OCI-LY7 (cell line): Measurements from ENCODE around the gene POMC. TPM values are rescaled to one million over a fixed set of nuclear protein-coding genes. Genes with fewer than 3 reads are reported as not detected.

Experiments
- BruUV-seq: library from RNA; stranded (reverse); fragments of 400-500 nt; replicated peaks from 2 replicates; lab custom pipeline; 2021; lab: Mats Ljungman, UMichigan
- CTCF ChIA-PET: fragments of 300-600 bp; sonication (Branson Sonifier 250); formaldehyde crosslinking; loops from one replicate; lab custom pipeline; 2022; ENCODE audit warnings: antibody characterized with exemption; ENCODE audit not compliant: unreplicated experiment; lab: Charles Lee
- POLR2A ChIA-PET: fragments of 300-600 bp; sonication (Branson Sonifier 250); formaldehyde crosslinking; loops from one replicate; lab custom pipeline; 2022; ENCODE audit warnings: antibody characterized with exemption; lab: Charles Lee
- DNase-seq: peaks from one replicate; pipeline ENCODE4 v3.0.0-alpha.2; 2015; ENCODE audit warnings: low spot score
- H2AFZ ChIP-seq: fragments of 200-600 bp; sonication (generic), shearing (Covaris generic); 2 replicates; pipeline ENCODE4 v1.6.1; 2014; ENCODE audit warnings: mild to moderate bottlenecking, antibody characterized with exemption, low read length, moderate library complexity
- H3K27ac ChIP-seq: fragments of 200-600 bp; sonication (generic); 2 replicates; pipeline ENCODE4 v1.5.1; 2014; ENCODE audit warnings: mixed run types, low read depth, mild to moderate bottlenecking, moderate library complexity, low read length, inconsistent platforms; ENCODE audit not compliant: poor library complexity, severe bottlenecking
- H3K36me3 ChIP-seq: fragments of 200-600 bp; sonication (generic); 2 replicates; pipeline ENCODE4 v1.6.1; 2014; ENCODE audit warnings: mild to moderate bottlenecking, antibody characterized with exemption, low read length, moderate library complexity, mixed read lengths; ENCODE audit not compliant: insufficient read depth
- H3K4me1 ChIP-seq: fragments of 200-600 bp; sonication (generic); 2 replicates; pipeline ENCODE4 v1.5.1; 2014; ENCODE audit warnings: mild to moderate bottlenecking, low read length; ENCODE audit not compliant: insufficient read depth, poor library complexity, severe bottlenecking
- H3K4me2 ChIP-seq: fragments of 200-600 bp; sonication (generic); 2 replicates; pipeline ENCODE4 v1.6.1; 2014; ENCODE audit warnings: mild to moderate bottlenecking, low read length
- H3K4me3 ChIP-seq: fragments of 200-600 bp; sonication (generic); 2 replicates; pipeline ENCODE4 v1.5.1; 2014; ENCODE audit warnings: mild to moderate bottlenecking, low read depth, low read length; ENCODE audit not compliant: poor library complexity, severe bottlenecking
- H3K79me2 ChIP-seq: fragments of 200-600 bp; sonication (generic); 2 replicates; pipeline ENCODE4 v1.6.1; 2016; ENCODE audit warnings: low read depth, mild to moderate bottlenecking, low read length, moderate library complexity, mixed read lengths; ENCODE audit not compliant: insufficient read depth
- H3K9me2 ChIP-seq: fragments of 200-600 bp; sonication (generic); 2 replicates; pipeline ENCODE4 v1.6.1; 2016; ENCODE audit warnings: mild to moderate bottlenecking, low read length, mixed read lengths; ENCODE audit not compliant: insufficient read depth
- H3K9me3 ChIP-seq: fragments of 200-600 bp; sonication (generic); 2 replicates; pipeline ENCODE4 v1.6.1; 2014; ENCODE audit warnings: mild to moderate bottlenecking, mixed run types, low read length, mixed read lengths
- H4K20me1 ChIP-seq: fragments of 200-600 bp; sonication (generic); 2 replicates; pipeline ENCODE4 v1.6.1; 2014; ENCODE audit warnings: mild to moderate bottlenecking, antibody characterized with exemption, low read length, moderate library complexity, mixed read lengths; ENCODE audit not compliant: insufficient read depth
- EZH2phosphoT487 ChIP-seq: fragments of 200-600 bp; sonication (generic); IDR thresholded peaks from 2 replicates; pipeline ENCODE4 v1.6.1; 2018; ENCODE audit warnings: low read depth, borderline replicate concordance, mild to moderate bottlenecking, mixed run types, antibody characterized with exemption, low read length, moderate library complexity, mixed read lengths
- intact Hi-C: fragments of 100-400 bp; cut with micrococcal nuclease; formaldehyde crosslinking; loops from one replicate; pipeline ENCODE4 v1.10.0; 2022; ENCODE audit not compliant: unreplicated experiment
- total RNA-seq, 2 experiments: library from RNA; depleted of rRNA in 1 of 2; stranded (reverse); fragments of >200 nt in 1 of 2; shearing (Covaris generic) in 1 of 2; gene quantifications; 2 replicates each; pipeline ENCODE4 v1.2.3, GENCODE V29; 2014 to 2022
- TF ChIP-seq, protein P1 (sequence below): fragments of 200-600 bp; sonication (generic); conservative IDR thresholded peaks from 2 replicates; pipeline ENCODE4 v1.5.1; 2014; ENCODE audit warnings: mild to moderate bottlenecking, antibody characterized with exemption, low read length, moderate library complexity, mixed read lengths

The POMC gene
- total RNA-seq, 2 experiments from 2014 or later, result not detected

DNA sequence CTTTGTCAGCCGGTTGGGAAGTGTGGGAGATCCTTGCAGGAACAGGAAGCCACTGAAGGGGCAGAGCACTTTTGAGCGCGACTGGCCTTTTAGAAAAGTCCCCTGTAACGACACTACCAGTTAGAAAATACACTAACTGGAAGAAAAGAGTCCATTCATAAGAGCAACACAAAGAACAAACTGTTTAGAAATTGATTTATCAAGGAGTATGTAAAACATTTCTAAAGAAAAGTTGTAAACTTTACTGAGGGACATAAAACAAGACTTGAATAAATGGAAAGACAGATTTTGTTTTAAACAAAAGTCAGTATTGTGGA, 29.8 kb upstream of the POMC start:
- Histone ChIP-seq H3K4me3 (no peak overlapping the region), H3K9me3 (no peaks in the 10 kb centered on the region), H3K36me3 (no peaks in the 10 kb centered on the region), H3K4me2 (no peak overlapping the region), H3K27ac (no peak overlapping the region), H4K20me1 (no peaks in the 10 kb centered on the region; the same call in 1 of the 2 replicates), H2AFZ (no peak overlapping the region), H3K9me2 (no peaks in the 10 kb centered on the region), H3K4me1 (no peaks in the 10 kb centered on the region), H3K79me2 (no peaks in the 10 kb centered on the region)
- ChIA-PET CTCF (no interaction called here), POLR2A (no interaction called here)
- no TSS peak for BruUV-seq
- intact Hi-C loops, result loop anchor here (5.0 kb wide), 1 partner anchor 226 kb away; the partner anchor contains the start of gene DNAJC27
- TF ChIP-seq, protein P1, sequence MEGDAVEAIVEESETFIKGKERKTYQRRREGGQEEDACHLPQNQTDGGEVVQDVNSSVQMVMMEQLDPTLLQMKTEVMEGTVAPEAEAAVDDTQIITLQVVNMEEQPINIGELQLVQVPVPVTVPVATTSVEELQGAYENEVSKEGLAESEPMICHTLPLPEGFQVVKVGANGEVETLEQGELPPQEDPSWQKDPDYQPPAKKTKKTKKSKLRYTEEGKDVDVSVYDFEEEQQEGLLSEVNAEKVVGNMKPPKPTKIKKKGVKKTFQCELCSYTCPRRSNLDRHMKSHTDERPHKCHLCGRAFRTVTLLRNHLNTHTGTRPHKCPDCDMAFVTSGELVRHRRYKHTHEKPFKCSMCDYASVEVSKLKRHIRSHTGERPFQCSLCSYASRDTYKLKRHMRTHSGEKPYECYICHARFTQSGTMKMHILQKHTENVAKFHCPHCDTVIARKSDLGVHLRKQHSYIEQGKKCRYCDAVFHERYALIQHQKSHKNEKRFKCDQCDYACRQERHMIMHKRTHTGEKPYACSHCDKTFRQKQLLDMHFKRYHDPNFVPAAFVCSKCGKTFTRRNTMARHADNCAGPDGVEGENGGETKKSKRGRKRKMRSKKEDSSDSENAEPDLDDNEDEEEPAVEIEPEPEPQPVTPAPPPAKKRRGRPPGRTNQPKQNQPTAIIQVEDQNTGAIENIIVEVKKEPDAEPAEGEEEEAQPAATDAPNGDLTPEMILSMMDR, result no peak
- no peak for TF ChIP-seq EZH2phosphoT487
- no peak for DNase-seq

GRCh38 chr2:25197336-25198208, 29.2 kb upstream of the POMC start:
- DNase-seq, result no peak
- H3K4me3 ChIP-seq, result no peak overlapping the region
- no peaks in the 10 kb centered on the region; the same call in 1 of the 2 replicates for H4K20me1 ChIP-seq
- ChIA-PET CTCF (interaction anchor here (0.6 kb wide), 1 partner anchor 222 kb away, joined by 3 read pairs; no protein-coding TSS in a partner anchor), POLR2A (no interaction called here)
- no peaks in the 10 kb centered on the region for H3K9me2 ChIP-seq
- no peak overlapping the region for H3K4me2 ChIP-seq
- H3K9me3 ChIP-seq, result no peaks in the 10 kb centered on the region
- no peak overlapping the region for H2AFZ ChIP-seq
- no peaks in the 10 kb centered on the region for H3K36me3 ChIP-seq
- H3K27ac ChIP-seq, result no peak overlapping the region
- BruUV-seq, result no TSS peak
- no peaks in the 10 kb centered on the region for H3K79me2 ChIP-seq
- intact Hi-C loops, result loop anchor here (5.0 kb wide), 1 partner anchor 225 kb away; the partner anchor contains the start of gene DNAJC27
- TF ChIP-seq, protein P1, result no peak
- no peak for TF ChIP-seq EZH2phosphoT487
- H3K4me1 ChIP-seq, result no peaks in the 10 kb centered on the region
